HG03442 (cell line): ENCODE measurements around the gene SPACA1.

ENCODE experiments used
- ATAC-seq: cut with Tn5 transposase; IDR thresholded peaks from one replicate; pipeline ENCODE4 v1.9.1; 2021; ENCODE audit warnings: mild to moderate bottlenecking, moderate library complexity; ENCODE audit not compliant: unreplicated experiment

The SPACA1 gene

DNA sequence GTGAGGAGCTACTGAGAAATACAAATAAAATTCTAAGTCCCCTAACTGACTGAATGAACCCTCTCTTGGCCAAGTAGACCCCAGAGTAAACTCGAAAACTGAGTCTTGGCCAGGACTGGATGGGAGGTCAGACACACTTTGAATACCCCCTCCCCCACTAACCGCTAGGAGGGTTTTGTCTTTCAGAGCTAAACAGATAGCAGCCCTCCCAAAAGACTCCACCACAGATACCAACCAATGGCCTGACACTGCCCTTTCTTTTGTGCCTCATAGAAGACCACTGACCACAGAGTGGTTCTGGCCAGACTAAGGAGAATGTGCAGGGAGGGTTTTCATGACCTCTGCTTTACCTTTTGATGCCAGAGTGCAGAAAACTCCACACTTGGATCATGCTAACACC, 42.1 kb downstream of the SPACA1 start:
- ATAC-seq: no peak

GRCh38 chr6:88105741-88106340, 58.2 kb downstream of the SPACA1 start:
- ATAC-seq: no peak

DNA sequence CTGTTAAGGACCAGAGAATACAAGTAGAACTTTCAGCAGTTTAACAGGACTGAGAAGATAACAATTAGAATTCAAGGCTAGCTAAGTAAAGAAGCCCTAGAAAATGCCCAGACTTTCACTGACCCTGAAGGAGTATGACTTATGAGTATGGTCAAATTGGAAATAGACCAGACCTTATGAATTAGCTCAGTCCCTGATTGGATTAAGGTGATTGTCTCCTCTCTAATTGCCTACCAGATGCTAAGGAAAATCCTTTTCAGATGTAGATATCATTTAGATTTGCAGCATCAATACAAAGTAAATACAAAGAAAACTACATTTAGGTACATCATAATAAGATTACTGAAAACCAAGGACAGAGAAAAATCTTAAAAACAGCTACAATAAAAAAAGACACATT, 59.6 kb downstream of the SPACA1 start:
- no peak for ATAC-seq

DNA sequence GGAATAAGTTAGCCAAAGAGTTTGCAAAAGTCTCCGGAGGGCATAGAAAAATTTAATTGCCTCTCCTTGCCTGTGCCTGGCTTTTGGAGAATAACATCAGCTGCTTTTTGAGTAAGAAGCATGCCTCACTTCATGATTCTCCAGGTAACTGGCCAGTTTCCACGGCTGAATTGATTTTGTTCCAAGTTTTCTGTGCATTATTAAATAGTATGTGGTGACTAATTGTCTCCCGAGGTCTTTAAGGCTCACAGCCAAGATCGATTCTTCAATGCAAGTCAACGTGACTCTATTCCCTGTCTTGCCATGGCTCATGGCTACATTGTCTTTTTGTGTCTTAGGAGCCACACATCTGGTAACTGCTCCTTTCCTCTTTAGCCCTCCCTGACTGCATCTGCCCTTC, 64.3 kb downstream of the SPACA1 start:
- ATAC-seq: no peak

DNA sequence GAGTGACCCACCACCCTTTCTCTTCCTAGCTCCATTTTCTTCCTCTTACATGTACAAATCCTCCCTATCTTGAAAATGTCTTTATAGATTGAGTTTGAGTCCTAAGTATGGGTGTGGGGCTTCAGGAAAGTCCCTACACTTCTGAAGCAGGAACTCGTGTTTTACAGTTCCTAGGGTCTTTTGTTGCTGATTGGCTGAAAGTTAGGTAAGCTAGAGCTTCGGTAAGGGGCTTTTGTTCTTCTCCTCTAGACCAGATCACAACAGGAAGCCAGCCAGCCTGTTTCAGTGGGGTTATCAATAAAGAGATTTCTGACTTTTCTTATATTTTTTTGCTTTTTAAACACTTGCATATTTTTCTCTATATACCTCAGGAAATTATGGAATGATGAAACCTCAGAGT, 67.2 kb downstream of the SPACA1 start:
- ATAC-seq: no peak

DNA sequence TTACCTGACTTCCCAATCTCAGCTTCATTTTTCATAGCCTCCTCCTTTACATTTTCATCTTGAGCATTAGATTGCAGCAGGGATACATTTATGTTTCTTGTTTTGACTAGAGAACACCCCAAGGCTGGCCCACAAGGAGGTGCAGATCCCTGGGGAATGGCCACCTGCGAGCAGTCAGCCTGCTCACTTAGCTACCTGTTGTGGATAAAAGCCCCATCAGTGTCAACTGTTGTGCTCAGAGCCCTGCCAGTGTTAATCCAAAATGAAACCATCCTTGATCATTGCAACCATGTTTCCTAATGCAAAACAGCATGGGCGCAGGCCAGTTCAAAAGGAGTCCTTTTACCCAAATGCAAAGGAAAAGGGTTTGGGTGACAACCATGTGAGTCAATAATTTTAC, 67.7 kb downstream of the SPACA1 start:
- ATAC-seq: no peak

GRCh38 chr6:88116276-88116675, 68.6 kb downstream of the SPACA1 start:
- ATAC-seq: no peak
